ENCODE measurements around the gene SH3BP2. TPM values are rescaled to one million over a fixed set of nuclear protein-coding genes. Genes with fewer than 3 reads are reported as not detected.

Gene SH3BP2
- polyA plus RNA-seq, 1 of the 3 experiments (the other 2 are of a cell fraction), result 25.2 TPM

- H3K9me2 ChIP-seq, result no peaks in the 10 kb centered on the region
- H3K27me3 ChIP-seq (ENCODE audit: insufficient read depth), result no peaks in the 10 kb centered on the region
- POLR2A ChIA-PET, result interaction anchor here (1.0 kb wide), 1 partner anchor 9 kb away, joined by 4 read pairs; no protein-coding TSS in a partner anchor
- H2AFZ ChIP-seq (ENCODE audit: low read depth), result no peak overlapping the region
- H3K27ac ChIP-seq (ENCODE audit: low read depth in 2 of 2, low read length in 1 of 2), result peak overlapping the region in 1 of 2 experiments; percentile 81; a peak in 2 of 4 replicates
- H4K20me1 ChIP-seq (ENCODE audit: insufficient read depth), result no peaks in the 10 kb centered on the region
- peaks cover 1% of the 10 kb centered on the region for H3F3A ChIP-seq (replicated peaks; ENCODE audit: insufficient read depth)
- H3K9me3 ChIP-seq, result no peaks in the 10 kb centered on the region
- TF ChIP-seq RXRA (IDR thresholded peaks at IDR 0.05; ENCODE audit: borderline replicate concordance, low read depth), result no peak
- no peak for TF ChIP-seq TAF1 (IDR thresholded peaks at IDR 0.05; ENCODE audit: borderline replicate concordance, low read depth, low read length)
- TF ChIP-seq TCF12 (IDR thresholded peaks at IDR 0.05), result no peak
- TF ChIP-seq MXI1 (IDR thresholded peaks at IDR 0.05; ENCODE audit: low read depth, low read length), result no peak
- TF ChIP-seq PBX3 (IDR thresholded peaks at IDR 0.05), result no peak
- TF ChIP-seq TEAD4 (IDR thresholded peaks at IDR 0.05; ENCODE audit: borderline replicate concordance, insufficient read depth), result no peak
- no peak for TF ChIP-seq POLR2AphosphoS5 (IDR thresholded peaks at IDR 0.05; ENCODE audit: low read depth, low read length)
- TF ChIP-seq NFIC (IDR thresholded peaks at IDR 0.05; ENCODE audit: borderline replicate concordance), result no peak
- TF ChIP-seq FOSL2 (IDR thresholded peaks at IDR 0.05; ENCODE audit: borderline replicate concordance, low read depth), result no peak
- no peak for TF ChIP-seq EZH2phosphoT487 (IDR thresholded peaks at IDR 0.05; ENCODE audit: borderline replicate concordance, low read depth)
- no peak for TF ChIP-seq EP300 (IDR thresholded peaks at IDR 0.05; ENCODE audit: borderline replicate concordance in 1 of 2, low read depth in 1 of 2, low read length in 1 of 2)
- no peak for TF ChIP-seq RFX5 (IDR thresholded peaks at IDR 0.05; ENCODE audit: low read length)
- TF ChIP-seq USF2 (IDR thresholded peaks at IDR 0.05; ENCODE audit: borderline replicate concordance, low read depth, low read length), result no peak
- no peak for TF ChIP-seq NRF1 (IDR thresholded peaks at IDR 0.05; ENCODE audit: low read depth, low read length)
- no peak for TF ChIP-seq JUND (IDR thresholded peaks at IDR 0.05)
- no peak for TF ChIP-seq MAX (IDR thresholded peaks at IDR 0.05; ENCODE audit: low read depth)
- TF ChIP-seq RCOR1 (IDR thresholded peaks at IDR 0.05; ENCODE audit: low read length), result no peak
- no peak for TF ChIP-seq FOXJ3 (CRISPR knock-in tag; IDR thresholded peaks at IDR 0.05)
- no peak overlapping the region for H3K4me3 ChIP-seq (ENCODE audit: low read depth in 2 of 2, low read length in 1 of 2)
- CTCF ChIA-PET, result no interaction called here
- no peaks in the 10 kb centered on the region for H3K79me2 ChIP-seq (ENCODE audit: insufficient read depth)
- DNase-seq, result peak; percentile 52
- no peaks in the 10 kb centered on the region for H3K36me3 ChIP-seq (replicated peaks in 1 of 2; ENCODE audit: control insufficient read depth in 1 of 2, insufficient read depth in 2 of 2, low read length in 1 of 2)
- peaks cover 0 to 52% of the 10 kb centered on the region in 2 experiments; a peak in 1 of 4 replicates for H3K4me1 ChIP-seq (ENCODE audit: control insufficient read depth in 1 of 2, insufficient read depth in 2 of 2, low read depth in 1 of 2, low read length in 1 of 2)
- 88% methylated on average over 20 of the region's 28 CpGs for WGBS (ENCODE audit: low lambda C conversion rate)
- H3K4me2 ChIP-seq, result no peak overlapping the region
- H3K9ac ChIP-seq, result no peak overlapping the region
These were observed 13.8 kb downstream of the SH3BP2 start for GRCh38 chr4:2806390-2807355.

Data from SK-N-SH (cell line).